Stimulated activated naive CD8-positive, alpha-beta T cell treated with anti-CD3 and anti-CD28 coated beads, Interleukin-15, Interleukin-2, amounts not matched to agents 100 U/mL and 50 U/mL, for 24 hours (primary cell): ENCODE measurements around the gene KLK13.
A peak's percentile ranks its signal among the peaks of the same experiment; 100 is the strongest.

Source experiments
- ATAC-seq: fragments of 150-1000 bp; cut with Tn5 transposase; one replicate; pipeline ENCODE4 v1.10.0; 2021
- DNase-seq: peaks from one replicate; pipeline ENCODE4 v3.0.0; 2021

KLK13 gene, protein sequence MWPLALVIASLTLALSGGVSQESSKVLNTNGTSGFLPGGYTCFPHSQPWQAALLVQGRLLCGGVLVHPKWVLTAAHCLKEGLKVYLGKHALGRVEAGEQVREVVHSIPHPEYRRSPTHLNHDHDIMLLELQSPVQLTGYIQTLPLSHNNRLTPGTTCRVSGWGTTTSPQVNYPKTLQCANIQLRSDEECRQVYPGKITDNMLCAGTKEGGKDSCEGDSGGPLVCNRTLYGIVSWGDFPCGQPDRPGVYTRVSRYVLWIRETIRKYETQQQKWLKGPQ

DNA sequence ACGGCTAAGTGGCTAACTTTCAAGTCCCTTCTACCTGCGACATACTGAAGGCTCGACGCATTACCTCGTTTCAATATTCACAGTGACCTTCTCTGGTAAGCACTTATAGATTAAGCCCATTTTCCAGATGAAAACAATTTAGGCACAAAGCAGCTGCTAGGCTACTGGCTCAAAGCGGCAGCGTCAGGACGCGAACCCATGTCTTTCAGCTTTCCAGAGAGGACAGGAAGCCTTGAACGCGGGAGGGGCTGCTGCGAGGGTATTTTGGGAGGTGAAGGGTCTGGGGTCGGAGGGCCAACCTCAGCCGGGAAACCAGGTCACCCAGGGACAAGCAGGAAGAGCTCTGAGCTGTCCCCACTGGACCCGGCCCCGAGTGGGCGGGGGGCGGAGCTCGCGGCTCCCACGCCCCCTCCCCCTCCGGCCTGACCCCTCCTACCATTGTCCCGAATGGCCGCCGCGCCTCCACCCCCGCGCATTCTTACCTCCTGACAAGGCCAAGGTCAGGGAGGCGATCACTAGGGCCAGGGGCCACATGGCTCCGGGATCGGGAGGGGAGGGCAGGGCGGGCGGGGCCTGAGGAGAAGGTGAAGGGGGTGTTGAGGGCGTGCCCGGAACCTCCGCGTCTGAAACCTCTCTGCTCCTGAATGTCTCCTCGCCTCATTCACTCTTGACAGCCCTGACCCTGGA lies at the start of gene KLK13:
TSS of gene KLK13 (minus strand) at position 559 of the 687 bp plus-strand sequence. CDS start at position 534, 25 bp downstream.
- DNase-seq = no peak
- no peak for ATAC-seq

DNA sequence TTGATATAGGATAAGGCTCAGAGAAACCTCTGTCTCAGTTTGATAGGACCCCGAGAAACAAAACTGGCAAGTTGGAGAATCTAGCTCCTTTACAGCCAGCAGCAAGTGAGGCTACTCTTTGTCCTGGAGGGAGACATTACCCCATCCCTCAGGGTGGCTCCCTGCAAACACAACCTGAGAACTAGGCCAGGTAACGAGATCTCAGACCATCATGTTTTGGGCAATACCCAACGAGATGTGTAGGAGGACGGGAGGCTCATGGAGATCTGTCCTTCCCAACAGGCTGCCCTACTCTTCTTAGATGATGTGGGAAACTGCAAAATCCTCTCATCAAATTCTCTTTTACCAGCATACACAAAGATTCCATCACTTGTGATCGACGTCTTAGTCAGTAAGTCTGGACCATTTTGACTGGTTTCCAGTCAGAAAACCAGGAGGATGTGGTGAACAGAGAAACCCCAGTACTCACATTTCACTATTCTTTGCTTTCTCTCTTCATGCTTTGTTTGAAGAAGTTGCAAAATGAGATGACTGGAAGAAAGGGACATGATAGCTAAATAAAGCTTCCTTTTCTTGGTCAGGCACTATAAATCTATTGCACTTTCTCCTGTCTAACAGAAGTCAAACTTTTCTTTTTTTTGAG lies 49.3 kb upstream of the KLK13 start:
- peak; percentile 86 for ATAC-seq
- no peak for DNase-seq

DNA sequence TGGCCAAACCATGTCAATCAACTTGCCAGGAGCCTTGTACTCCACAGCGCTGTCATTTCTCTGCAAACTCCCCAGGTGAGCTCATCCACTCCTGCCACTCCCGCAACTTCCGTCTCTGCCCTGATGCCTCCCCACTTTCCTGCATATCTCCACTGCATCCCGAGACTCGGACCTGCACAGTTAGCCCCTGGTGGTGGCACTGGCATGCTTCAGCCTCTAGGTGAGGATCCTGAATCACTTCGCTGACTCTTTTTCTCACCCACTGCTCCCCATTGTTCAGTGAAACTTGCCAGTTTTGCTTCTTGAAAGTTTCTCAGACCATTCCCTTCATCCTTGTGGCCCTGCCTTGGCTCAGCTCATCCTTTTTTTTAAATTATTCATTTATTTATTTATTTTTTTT lies 46.7 kb upstream of the KLK13 start:
- DNase-seq (no peak), ATAC-seq (no peak)

DNA sequence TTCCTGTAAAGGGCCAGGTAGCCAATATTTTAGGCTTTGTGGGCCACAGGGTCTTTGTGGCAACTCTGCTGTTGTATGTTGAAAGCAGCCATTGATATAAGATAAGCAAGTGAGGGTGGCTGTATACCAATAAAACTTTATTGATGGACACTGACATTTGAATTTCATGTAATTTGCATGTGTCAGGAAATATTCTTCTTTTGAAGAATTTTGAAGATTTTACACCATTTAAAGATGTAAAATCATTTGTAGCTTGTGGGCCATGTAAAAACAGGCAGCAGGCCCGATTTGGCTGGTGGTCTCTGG lies 45.7 kb upstream of the KLK13 start:
- DNase-seq (no peak), ATAC-seq (no peak)

DNA sequence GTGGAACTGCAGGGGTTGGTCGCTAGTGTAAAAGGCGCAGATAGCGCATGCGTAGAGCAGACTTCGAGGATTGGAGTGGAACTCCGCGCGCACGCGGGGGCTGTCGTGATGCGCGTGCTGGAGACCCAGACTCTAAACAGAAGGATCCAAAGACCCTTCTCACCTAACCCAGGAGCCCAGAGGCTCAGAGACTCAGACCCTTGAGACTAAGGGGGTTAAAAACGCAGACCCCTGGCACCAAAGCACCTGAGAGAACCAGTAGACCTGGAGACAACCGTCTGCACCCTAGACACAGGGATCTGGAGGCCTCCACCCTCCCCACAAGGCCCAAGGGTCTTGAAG lies 43.9 kb upstream of the KLK13 start:
- DNase-seq (no peak), ATAC-seq (peak; percentile 6)

DNA sequence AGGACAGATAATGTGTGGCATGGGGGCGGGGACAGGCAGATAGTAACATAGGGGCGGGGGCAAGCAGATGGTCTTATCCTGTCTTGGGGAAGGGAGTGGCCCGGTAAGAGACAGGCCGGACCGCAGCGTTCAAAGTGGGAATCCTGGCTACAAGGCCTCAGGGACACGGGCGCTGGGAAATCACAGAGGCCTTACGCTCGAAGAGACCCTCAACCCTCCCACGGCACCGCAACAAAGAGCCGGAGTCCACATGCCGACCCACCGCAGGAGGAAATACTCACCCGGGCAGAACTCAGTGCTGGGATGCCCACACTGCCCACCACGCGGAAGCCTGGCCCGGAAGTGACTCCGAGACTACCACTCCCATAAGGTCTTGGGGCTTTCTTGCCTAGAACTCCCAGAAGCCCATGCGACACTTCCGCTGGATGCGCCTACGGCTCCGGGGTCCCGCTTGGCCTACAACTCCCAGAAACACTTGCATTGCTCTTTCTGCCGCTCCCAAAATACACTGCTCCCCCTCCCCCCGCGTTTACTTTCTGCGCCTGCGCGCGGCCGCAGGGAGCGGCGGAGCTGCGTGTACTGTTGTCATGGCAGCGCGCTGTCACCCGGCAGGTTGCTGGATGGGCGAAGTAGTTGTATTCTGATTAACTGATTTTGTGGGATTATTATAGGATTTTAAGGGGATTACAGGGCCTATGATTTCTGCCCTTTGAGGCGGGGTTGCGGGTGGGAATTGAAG lies 43.3 kb upstream of the KLK13 start, which contains the start of gene CTU1:
TSS of gene CTU1 (minus strand) at position 344 of the 739 bp plus-strand sequence. CDS start 3,840 bp downstream, outside the sequence.
- DNase-seq (peak; percentile 98), ATAC-seq (peak; percentile 97)

DNA sequence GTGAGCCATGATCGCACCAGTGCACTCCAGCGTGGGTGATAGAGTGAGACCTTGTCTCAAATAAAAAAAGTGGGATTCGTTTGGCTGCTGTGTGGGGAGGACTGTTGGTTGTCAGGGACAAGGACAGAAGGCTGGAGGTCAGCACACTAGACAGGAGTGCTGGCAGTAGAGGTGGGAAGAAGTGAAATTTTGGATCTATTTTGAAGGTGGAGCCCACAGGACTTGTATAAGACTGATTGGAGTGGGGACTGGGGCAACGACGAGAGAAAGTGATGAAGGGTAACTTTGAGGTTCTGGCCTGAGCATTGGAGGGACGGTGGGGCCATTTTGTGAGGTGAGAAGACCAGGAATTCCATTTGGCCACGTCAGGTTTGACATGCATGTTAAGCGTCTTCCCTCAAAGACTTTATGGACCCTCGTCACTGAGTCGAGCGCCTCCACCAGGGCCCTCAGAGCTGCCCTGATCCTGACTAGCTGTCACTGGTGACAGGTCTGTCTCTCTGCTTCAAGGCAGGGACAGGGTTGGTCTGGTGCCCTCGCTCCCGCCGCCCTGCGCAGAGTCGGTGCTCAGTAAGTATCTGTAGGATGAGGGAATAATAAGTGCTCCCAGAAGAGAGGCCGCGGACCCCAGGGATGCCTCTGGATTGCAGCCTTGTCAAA lies 42.6 kb upstream of the KLK13 start:
- no peak for ATAC-seq
- DNase-seq = peak; percentile 39

DNA sequence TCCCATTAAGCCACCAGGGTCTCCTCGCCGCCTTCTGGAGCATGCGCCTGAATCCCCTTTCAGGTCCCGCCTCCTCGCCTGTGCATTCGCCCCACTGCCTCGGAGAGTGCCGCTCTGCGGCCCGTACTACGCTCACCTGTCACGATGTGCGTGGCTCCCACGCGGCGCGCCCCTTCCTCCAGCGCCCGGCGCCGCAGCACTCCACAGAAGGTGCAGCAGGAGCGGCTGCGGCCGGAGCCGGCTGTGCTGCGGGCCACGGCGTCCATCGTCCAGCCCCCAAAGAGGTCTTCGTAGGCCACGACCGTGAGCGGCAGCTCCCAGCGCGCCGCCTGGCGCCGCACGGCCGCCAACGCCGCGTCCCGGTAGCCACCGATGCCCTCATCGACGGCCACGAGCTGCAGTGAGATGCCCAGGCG lies 39.0 kb upstream of the KLK13 start:
- ATAC-seq = no peak
- DNase-seq = no peak

DNA sequence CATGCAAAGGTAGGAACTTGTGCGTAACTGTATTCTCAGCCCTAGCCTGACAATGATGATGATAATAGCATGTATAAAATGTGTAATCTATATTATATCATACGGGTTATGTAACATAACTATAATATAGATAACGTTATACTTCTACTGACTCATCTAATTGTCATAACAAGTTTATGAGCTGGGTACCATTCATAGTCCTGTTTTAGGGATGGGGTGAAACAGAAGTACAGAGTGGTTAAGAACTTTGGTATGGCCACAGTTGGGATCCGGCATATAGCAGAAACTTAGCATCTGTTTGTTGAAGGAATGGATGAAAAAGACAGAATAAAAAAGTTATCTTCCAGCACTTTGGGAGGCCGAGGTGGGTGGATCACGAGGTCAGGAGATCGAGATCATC lies 38.1 kb upstream of the KLK13 start:
- ATAC-seq = no peak
- no peak for DNase-seq

DNA sequence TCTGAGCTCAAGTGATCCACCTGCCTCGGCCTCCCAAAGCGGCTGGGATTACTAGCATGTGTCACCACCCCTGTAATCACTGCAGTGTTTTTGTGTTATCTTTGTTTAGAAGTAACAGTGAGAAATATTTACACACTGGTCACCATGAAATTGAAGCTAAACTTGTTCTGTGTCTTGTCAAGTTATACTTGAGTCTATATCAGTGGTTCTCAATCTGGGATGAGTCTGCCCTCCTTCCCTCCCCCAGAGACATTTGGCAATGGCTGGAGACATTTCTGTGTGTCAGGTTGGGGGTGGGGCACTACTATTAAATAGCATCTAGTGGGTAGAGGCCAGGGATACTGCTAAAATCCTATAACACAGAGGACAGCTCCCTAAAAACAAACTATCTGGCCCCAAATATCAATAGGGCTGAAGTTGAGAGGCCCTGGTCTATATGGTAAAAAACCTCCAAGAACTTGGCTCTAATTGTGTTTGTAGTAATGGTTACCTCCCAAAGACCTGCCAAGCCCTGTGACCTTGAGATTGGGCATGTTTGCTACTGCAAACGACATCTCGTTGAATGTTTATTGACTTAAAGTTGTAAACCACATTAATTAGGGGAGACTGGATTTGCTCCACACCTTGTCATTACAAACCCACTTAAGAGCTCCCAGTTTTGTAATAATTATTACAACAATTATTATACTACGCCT lies 36.4 kb upstream of the KLK13 start:
- ATAC-seq (no peak), DNase-seq (no peak)

DNA sequence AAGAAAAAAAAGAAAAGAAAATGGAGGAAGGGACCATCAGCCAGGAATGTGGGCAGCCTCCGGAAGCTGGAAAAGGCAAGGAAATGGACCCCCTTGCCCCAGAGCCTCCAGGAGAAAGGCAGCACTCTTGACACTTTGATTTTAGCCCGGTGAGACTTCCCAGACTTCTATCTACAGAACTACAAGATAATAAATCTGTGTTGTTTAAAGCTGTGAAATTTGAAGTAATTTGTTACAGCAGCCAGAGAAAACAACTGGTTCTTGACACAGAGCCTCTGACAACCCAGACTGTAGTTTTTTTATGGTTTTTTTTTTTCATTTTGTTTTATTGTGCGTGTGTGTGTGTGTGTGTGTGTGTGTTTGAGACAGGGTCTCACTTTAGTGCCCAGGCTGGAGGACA lies 35.7 kb upstream of the KLK13 start:
- no peak for DNase-seq
- ATAC-seq = no peak

DNA sequence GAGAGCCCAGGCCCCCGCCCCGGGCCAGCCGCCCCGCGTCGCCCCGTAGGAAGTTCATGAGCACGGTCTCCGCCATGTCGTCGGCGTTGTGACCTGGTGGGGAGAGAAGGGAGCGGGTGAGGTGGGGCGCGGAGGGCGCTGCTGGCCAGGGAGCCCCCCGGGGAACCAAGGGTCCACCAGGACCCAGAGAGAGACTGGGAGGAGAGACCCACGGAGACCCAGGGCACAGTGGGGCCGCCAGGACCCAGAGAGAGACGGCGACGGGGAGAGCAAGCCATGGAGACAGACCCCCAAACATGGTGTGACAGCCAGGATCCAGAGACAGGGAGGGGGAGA lies 34.1 kb upstream of the KLK13 start:
- ATAC-seq (no peak), DNase-seq (no peak)

DNA sequence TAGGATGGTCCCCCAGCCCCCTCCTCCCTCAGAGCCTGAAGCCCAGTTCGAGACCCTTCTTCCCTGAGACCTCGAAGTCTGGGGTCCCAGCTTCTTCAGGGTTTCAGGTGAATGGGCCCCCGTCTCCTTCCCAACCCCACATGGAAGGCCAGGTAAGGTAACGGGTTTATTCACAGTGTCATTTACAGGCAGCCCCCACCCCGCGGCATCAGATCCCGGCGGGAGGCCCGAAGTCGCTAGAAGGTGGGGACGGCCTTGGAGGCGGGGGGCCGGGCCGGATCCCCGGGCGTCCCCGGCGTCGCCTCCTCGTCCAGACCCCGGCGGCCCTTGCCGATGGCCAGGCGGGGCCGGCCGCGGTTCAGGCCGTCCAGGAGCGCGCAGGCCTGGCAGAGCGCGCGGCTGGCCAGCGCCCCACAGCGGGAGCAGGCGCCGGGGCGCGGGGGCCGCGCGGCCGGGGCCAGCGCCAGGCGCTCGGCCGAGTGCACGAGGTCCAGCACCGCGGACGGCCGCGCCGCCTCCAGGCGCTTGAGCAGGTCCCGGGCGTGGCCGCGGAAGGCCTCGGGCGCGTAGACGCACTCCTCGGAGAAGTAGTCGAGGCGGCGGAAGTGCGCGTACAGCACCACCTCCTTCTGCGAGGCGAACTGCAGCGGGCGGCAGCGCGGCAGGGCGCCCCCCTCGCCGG lies 33.6 kb upstream of the KLK13 start:
- peak; percentile 60 for ATAC-seq
- peak; percentile 36 for DNase-seq

DNA sequence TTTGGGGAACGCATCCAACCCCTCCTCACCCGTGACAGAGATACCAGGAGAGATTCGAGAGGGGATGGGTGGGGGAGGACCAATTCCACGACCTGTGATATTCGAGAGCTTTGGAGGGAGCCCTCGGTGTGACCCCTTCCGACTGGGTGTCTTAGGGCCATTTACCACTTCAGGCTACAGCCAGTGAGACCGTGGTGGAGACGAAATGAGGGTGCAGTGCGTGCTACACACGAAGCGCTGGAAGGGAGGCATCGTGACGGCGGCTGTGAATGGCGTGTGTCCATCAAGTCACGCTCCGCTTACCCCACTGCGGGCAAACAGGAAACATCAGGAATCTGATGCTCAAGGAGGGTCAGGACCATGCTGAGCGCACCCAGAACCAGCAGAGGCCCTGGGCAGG lies 32.9 kb upstream of the KLK13 start:
- no peak for DNase-seq
- ATAC-seq = no peak

DNA sequence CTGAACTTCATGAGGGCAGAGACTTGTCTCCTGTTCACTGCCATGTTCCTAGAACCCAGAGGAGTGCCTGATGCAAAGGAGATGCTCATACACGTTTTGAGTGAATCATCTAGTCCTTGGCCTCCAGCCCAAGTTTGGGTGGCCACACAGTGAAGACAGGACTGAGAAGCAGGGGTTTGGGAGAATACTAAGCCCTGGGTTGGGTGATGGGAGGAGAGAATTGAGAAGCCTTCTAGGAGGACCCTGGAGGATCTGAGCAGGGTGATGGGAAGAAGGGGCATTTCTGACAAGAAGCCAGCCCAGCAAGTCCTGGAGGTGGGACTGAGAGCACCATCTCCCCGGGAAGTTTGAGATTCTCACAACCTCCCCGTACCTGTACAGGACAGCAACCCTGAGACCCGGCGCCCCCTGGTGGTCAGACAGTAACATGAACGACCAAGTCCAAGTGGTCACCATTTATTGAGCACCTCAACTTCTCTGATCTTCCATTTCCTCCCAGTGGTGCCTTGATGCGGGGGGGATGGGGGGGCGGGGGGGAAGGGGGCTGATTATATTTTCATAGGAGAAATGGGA lies 32.4 kb upstream of the KLK13 start:
- DNase-seq (peak; percentile 85), ATAC-seq (no peak)

DNA sequence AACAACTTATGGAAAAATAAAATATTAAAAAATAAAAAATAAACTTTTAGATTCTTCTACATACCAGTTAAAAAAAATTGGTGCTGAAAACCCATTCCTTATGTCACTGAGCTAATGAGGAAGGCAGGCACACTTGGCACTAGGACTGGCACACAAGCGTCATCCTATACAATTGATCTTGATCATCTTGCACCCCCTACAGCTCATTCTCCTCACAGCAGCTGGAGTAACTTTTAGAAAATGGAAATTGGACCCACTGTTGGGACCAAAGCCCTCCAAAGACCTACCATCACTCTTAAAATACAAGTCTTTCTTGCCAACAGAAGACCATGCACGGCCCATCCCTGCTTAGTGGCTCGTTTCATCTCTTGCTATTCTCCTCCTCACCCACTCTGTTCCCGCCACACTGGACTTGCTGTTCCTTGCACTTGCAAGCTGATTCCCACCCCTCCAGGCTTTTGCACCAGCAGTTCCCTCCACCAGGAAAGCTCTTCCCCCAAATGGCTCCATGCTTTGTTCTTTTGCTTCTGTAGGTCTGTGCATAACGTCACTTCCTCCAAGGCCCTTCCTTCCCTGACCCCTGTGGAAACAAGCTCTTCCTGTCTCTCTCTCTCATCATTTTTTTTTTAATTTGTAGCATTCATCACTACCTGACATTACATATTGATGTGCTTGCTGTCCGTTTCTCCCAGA lies 31.7 kb upstream of the KLK13 start:
- DNase-seq (no peak), ATAC-seq (no peak)

DNA sequence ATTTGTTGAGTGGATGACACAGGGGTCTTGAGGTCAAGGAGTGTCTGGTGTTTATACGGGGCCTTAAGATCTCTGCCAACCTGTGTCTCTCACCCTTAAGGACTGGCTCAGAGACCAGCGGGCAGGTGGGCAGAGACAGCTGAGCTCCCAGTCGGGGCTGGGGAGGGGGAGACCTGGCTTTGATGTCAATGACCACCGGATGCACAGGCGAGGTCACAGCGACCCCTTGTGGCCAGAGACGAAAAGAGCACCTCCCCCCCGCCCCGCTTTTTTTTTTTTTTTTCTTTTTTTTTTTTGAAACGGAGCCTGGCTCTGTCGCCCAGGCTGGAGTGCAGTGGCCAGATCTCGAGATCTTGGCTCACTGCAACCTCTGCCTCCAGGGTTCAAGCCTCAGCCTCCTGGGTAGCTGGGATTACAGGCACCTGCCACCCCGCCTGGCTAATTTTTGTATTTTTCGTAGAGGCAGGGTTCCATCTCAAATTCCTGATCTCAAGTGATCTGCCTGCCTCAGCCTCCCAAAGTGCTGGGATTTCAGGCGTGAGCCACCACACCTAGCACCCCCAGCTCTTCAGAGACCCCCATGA lies 29.9 kb upstream of the KLK13 start:
- DNase-seq = peak; percentile 50
- no peak for ATAC-seq

DNA sequence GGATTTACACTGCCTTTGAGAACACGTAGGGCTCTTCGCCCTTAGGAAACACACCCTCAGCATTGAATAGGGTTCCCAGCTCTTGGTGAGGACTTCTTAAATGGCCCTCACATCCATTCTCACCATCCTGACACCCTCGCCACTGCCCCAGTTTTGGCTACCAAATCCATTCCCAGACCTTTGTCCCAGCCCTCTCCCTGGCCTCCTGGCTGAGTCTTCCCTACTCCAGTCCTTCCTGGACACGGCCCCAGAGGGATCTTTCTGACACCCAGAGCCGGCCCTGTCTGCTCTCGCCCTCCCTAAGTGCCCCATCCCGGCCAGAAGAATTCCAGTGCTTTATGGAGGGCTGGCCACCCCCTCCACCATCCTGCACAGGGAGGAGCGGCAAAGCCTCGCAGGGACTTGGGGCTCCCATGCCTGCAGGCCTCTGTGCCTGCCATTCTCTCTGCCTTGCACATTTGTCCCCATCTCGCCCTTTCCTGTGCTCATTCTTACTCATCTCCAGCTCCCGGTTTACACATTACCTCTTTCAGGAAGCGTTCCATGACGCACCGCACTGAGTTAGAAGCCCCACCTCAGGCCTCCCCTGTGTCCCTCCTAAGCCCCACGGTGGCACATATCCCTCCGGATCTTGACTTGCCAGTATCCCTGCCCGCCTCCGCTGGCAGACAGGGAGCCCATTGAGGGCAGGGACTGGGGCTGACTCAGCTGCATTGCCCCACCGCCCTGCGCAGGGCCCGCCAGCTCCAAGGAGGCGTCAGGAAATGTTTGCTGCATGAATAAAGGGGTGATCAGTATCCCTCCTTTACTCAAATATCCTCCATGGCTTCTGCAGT lies 28.8 kb upstream of the KLK13 start:
- no peak for ATAC-seq
- no peak for DNase-seq

DNA sequence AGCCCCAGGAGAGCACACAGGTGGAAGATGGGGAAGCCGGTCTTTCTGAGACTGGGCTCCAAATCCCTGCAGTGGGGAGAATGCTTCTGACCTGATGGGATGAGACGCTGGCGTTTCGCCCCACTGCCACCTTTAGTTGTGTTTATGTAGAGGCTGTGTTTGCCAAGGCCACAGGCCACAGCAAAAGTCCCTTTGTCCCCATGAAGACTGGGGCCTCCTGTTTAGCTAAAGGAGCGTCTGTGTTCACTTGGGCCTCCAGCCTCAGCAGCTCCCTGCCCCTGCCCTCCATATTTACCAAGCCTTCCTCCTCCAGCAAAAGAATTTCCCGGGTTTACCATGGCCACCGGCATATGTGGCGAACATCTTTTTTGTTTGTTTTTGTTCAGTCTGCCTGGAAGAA lies 28.2 kb upstream of the KLK13 start:
- DNase-seq = no peak
- ATAC-seq = no peak
